Muscle of leg (tissue), 11 donors: ENCODE measurements around the gene CD4. TPM values are rescaled to one million over a fixed set of nuclear protein-coding genes. Genes with fewer than 3 reads are reported as not detected.
A peak's percentile ranks its signal among the peaks of the same experiment; 100 is the strongest.

Experiments used
- DNase-seq: peaks from one replicate; pipeline ENCODE4 v3.0.0; 2013
- H3K27ac ChIP-seq: one replicate; pipeline ENCODE4 v1.5.1; 2013; ENCODE audit warnings: mild to moderate bottlenecking, low read length, control low read depth
- H3K27me3 ChIP-seq: one replicate; pipeline ENCODE4 v1.6.1; 2013; ENCODE audit warnings: low read length; ENCODE audit not compliant: control insufficient read depth, insufficient read depth
- H3K36me3 ChIP-seq: one replicate; pipeline ENCODE4 v1.6.1; 2013; ENCODE audit warnings: low read length; ENCODE audit not compliant: control insufficient read depth, insufficient read depth
- H3K4me1 ChIP-seq: one replicate; pipeline ENCODE4 v1.6.1; 2013; ENCODE audit warnings: low read length; ENCODE audit not compliant: control insufficient read depth, insufficient read depth
- H3K4me3 ChIP-seq: one replicate; pipeline ENCODE4 v1.5.1; 2013; ENCODE audit warnings: low read length, control low read depth
- H3K9me3 ChIP-seq: replicated peaks from 2 replicates; pipeline ENCODE4 v1.6.1; 2013; ENCODE audit warnings: low read depth, low read length; ENCODE audit not compliant: control insufficient read depth
- WGBS: methylation state at CpG from one replicate; pipeline ENCODE4 v1.1.5; 2013; ENCODE audit warnings: missing lambda C conversion rate; ENCODE audit not compliant: insufficient coverage; 5-methylcytosine and 5-hydroxymethylcytosine counted together
- polyA plus RNA-seq, 8 donors: library from polyadenylated mRNA; unstranded; fragments of 120-200 nt; gene quantifications; one replicate each; pipeline versions ENCODE4 v1.2.1 to v1.2.3, GENCODE V29; 2013; ENCODE audit warnings: inconsistent platforms in 1 of 8, low replicate concordance in 1 of 8; ENCODE audit not compliant: insufficient read length in 8 of 8, insufficient read depth in 1 of 8
- total RNA-seq: library from RNA; stranded (reverse); fragments of 120-200 nt; gene quantifications from one replicate; pipeline ENCODE4 v1.2.4, GENCODE V29; 2013

The CD4 gene
- total and polyA plus RNA-seq, 9 donors, result 3.1 to 9.7 (median 7.0) TPM

GRCh38 chr12:6822426-6823135 lies 33.3 kb downstream of the CD4 start:
- Histone ChIP-seq H3K9me3 (no peaks in the 10 kb centered on the region), H3K27ac (peak overlapping the region; percentile 52), H3K4me1 (peaks cover 64% of the 10 kb centered on the region), H3K36me3 (no peaks in the 10 kb centered on the region), H3K27me3 (peaks cover 4% of the 10 kb centered on the region), H3K4me3 (peak overlapping the region; percentile 54)
- WGBS, result 21% methylated on average over 2 of the region's 7 CpGs
- DNase-seq, result no peak

DNA sequence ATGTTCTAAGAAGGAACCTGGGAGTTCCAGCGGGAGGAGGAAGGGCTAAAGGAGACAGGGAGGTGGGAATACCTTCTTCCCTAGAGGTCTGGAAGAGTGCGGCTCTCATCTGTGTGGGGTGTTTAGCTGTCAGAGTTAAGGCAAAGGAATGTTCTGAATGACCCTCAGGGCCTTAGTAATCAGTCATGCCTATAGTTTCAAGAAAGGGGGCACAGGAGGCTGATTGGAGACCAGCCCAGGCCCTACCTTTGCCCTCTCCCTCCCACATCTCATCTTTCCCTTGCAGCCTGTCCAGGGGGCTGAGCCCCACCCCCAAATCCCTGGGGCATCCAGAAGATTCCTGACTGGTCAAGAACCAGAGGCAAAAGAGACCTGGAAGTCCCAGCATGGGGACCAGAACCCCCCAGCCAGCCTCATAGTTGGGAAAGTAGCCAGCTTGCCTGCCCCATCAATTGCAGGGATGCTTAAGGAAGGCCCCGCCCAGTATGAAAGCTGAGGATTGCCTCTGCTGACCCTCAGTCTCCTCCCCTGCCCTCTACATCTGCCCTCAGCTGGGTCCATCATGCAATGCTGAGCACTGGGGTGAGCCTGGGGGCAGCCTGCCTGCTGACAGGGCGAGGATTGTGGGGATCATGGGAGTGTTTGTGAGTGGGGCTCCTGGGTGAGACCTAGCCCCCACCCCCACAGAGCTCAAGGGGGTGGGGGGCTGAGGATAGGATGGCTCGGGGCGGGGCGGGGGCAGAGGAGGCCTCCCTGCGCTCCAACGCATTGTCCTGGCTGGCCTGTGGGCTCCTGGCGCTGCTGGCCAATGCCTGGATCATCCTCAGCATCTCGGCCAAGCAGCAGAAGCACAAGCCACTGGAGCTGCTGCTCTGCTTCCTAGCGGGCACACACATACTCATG lies 34.1 kb downstream of the CD4 start:
- DNase-seq, result no peak
- Histone ChIP-seq H3K27ac (no peak overlapping the region), H3K4me1 (peaks cover 67% of the 10 kb centered on the region), H3K36me3 (no peaks in the 10 kb centered on the region), H3K9me3 (no peaks in the 10 kb centered on the region), H3K27me3 (peaks cover 4% of the 10 kb centered on the region), H3K4me3 (no peak overlapping the region)
- WGBS, result 88% methylated on average over 10 of the region's 12 CpGs

DNA sequence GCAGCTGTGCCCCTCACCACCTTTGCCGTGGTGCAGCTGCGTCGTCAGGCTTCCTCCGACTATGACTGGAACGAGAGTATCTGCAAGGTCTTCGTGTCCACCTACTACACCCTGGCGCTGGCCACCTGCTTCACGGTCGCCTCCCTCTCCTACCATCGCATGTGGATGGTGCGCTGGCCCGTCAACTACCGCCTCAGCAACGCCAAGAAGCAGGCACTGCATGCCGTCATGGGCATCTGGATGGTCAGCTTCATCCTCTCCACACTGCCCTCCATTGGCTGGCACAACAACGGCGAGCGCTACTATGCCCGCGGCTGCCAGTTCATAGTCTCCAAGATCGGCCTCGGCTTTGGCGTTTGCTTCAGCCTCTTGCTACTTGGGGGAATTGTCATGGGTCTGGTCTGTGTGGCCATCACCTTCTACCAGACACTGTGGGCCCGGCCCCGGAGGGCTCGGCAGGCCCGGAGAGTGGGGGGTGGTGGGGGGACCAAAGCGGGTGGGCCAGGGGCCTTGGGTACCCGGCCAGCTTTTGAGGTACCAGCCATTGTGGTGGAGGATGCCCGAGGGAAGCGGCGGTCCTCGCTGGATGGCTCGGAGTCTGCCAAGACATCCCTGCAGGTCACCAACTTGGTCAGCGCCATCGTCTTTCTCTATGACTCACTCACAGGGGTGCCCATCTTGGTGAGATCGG lies 34.9 kb downstream of the CD4 start:
- Histone ChIP-seq H3K4me1 (peaks cover 70% of the 10 kb centered on the region), H3K27me3 (peaks cover 8% of the 10 kb centered on the region), H3K9me3 (no peaks in the 10 kb centered on the region), H3K4me3 (no peak overlapping the region), H3K27ac (no peak overlapping the region), H3K36me3 (no peaks in the 10 kb centered on the region)
- WGBS, result 88% methylated on average over 22 of the region's 37 CpGs
- DNase-seq, result no peak

DNA sequence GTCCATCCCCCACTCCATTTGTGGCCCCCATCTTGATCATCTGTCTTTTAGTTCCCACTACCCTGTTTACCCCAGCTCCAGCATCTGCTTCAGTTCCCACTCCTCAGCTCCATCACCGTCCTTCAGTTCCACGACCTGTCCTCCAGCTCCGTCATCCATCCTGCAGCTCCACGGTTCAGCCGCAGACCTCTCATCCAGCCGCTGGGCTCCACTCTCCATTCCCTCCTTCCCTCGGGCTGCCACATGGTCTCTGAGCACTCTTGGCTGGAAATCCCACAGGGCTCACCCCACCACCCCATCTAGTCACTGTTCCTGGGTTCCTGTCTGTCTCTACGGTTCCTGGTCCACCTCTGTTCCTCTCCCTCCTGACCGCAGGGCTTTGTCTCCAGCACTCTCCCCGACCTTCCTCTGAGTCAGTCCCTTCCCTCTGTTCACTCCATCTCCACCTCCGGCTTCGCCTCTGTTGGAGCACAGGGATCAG lies 35.6 kb downstream of the CD4 start:
- Histone ChIP-seq H3K4me3 (peak overlapping the region; percentile 3), H3K27me3 (peaks cover 8% of the 10 kb centered on the region), H3K27ac (peak overlapping the region; percentile 88), H3K9me3 (no peaks in the 10 kb centered on the region), H3K4me1 (peaks cover 70% of the 10 kb centered on the region), H3K36me3 (peaks cover 3% of the 10 kb centered on the region)
- WGBS, result 41% methylated on average over 11 of the region's 12 CpGs
- no peak for DNase-seq

DNA sequence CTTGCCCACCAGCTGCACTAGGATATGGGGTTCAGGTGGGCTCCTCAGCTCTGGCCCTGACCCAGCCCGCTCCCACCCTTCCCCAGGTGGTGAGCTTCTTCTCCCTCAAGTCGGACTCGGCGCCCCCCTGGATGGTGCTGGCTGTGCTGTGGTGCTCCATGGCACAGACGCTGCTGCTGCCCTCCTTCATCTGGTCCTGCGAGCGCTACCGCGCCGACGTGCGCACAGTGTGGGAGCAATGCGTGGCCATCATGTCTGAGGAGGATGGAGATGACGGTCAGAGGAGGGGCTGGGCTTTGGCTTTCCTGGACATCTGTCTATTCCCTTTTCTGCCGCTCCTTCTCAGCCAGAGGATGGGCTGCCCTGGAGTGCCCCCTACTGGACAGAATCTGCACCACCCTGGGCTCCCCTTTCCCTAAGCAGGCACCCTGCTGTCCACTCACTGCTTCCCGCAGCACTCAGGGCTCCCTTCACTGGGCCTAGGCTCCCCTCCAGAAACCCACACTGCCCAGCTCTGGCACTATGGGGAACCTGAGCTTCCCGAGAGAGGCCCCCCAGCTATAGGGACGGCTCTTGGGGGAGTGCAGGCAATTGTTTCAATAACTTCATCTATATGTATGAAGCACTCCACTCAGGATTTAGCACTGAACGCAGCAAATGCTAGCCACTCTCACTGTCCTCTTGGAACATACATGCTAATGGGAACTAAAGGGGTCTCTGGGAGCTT lies 36.2 kb downstream of the CD4 start:
- Histone ChIP-seq H3K4me1 (peaks cover 69% of the 10 kb centered on the region), H3K27me3 (peaks cover 8% of the 10 kb centered on the region), H3K27ac (peak overlapping the region; percentile 88), H3K4me3 (peak overlapping the region; percentile 3), H3K36me3 (peaks cover 7% of the 10 kb centered on the region), H3K9me3 (no peaks in the 10 kb centered on the region)
- DNase-seq, result peak; percentile 95
- 3% methylated on average over 15 of the region's 19 CpGs for WGBS

DNA sequence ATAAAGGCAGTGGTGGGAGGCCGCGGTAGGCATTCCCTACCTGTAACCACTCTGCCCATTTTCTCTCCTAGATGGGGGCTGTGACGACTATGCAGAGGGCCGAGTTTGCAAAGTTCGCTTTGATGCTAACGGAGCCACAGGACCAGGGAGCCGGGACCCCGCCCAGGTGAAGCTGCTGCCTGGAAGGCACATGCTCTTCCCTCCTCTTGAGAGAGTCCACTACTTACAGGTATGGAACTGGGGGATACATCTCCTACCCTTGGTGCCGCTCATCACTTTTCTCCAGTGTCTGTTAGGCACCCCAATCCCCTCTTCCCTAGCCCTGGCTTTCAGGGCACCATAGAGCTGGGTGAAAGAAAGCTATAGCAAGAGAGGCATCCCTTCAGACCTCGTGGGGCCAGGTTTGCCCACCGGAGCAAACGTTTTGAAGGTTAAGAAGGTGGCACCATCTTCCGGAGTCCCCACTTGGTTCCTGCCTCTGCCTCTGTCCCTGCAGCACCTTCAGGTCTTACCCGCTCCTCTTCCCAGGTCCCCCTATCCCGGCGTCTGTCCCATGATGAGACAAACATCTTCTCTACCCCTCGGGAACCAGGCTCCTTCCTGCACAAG lies 36.9 kb downstream of the CD4 start:
- peaks cover 13% of the 10 kb centered on the region for H3K36me3 ChIP-seq
- H3K27me3 ChIP-seq, result peaks cover 8% of the 10 kb centered on the region
- DNase-seq, result no peak
- H3K27ac ChIP-seq, result peak overlapping the region; percentile 13
- WGBS, result 69% methylated on average over 12 of the region's 17 CpGs
- no peaks in the 10 kb centered on the region for H3K9me3 ChIP-seq
- H3K4me3 ChIP-seq, result no peak overlapping the region
- H3K4me1 ChIP-seq, result peaks cover 62% of the 10 kb centered on the region

- peaks cover 59% of the 10 kb centered on the region for H3K4me1 ChIP-seq
- H3K4me3 ChIP-seq, result no peak overlapping the region
- peak overlapping the region; percentile 81 for H3K27ac ChIP-seq
- H3K27me3 ChIP-seq, result peaks cover 8% of the 10 kb centered on the region
- DNase-seq, result no peak
- peaks cover 20% of the 10 kb centered on the region for H3K36me3 ChIP-seq
- H3K9me3 ChIP-seq, result no peaks in the 10 kb centered on the region
- 61% methylated on average over 14 of the region's 22 CpGs for WGBS
Observed at GRCh38 chr12:6826734-6827436, 37.6 kb downstream of the CD4 start.

- H3K4me3 ChIP-seq, result peak overlapping the region; percentile 9
- no peaks in the 10 kb centered on the region for H3K9me3 ChIP-seq
- H3K27ac ChIP-seq, result peak overlapping the region; percentile 81
- peaks cover 26% of the 10 kb centered on the region for H3K36me3 ChIP-seq
- 0% methylated on average over 3 of the region's 8 CpGs for WGBS
- peaks cover 53% of the 10 kb centered on the region for H3K4me1 ChIP-seq
- DNase-seq, result peak; percentile 95
- H3K27me3 ChIP-seq, result peaks cover 8% of the 10 kb centered on the region
Observed at GRCh38 chr12:6827437-6827911, 38.1 kb downstream of the CD4 start.
